SK-N-SH treated with all-trans-retinoic acid at 6 μM for 48 hours (cell line): ENCODE measurements around the gene NXPE2.
"Not testable (repeated sequence)": the region's sequence is repeated elsewhere in the genome, so short reads cannot be mapped to it uniquely, and the experiment has no call there.

ENCODE experiments used
- ATAC-seq: fragments of 200-7000 bp; cut with Tn5 transposase; 3 replicates; pipeline ENCODE4 v1.9.1; 2020; ENCODE audit warnings: mild to moderate bottlenecking, moderate library complexity
- ARNTL ChIP-seq: fragments of 450-650 bp; formaldehyde crosslinking; IDR thresholded peaks from 2 replicates; pipeline ENCODE4 v1.5.0; 2020; ENCODE audit warnings: low read depth, mild to moderate bottlenecking, moderate library complexity, borderline replicate concordance
- BACH2 ChIP-seq: fragments of 250-450 bp; sonication (Bioruptor Pico); IDR thresholded peaks from 2 replicates; pipeline ENCODE4 v1.9.0; 2021; ENCODE audit warnings: mild to moderate bottlenecking, borderline replicate concordance
- CSRNP3 ChIP-seq: fragments of 250-450 bp; sonication (Bioruptor Pico); IDR thresholded peaks from 2 replicates; pipeline ENCODE4 v1.5.1; 2021; ENCODE audit warnings: mild to moderate bottlenecking, moderate library complexity
- ESRRG ChIP-seq: fragments of 250-450 bp; sonication (Bioruptor Pico); IDR thresholded peaks from 2 replicates; pipeline ENCODE4 v1.6.1; 2021; ENCODE audit warnings: mild to moderate bottlenecking
- GLIS3 ChIP-seq: fragments of 250-450 bp; sonication (Bioruptor Pico); IDR thresholded peaks from 2 replicates; pipeline ENCODE4 v1.5.0; 2020; ENCODE audit warnings: mild to moderate bottlenecking, moderate library complexity
- ISL1 ChIP-seq: fragments of 250-450 bp; sonication (Bioruptor Pico); IDR thresholded peaks from 2 replicates; pipeline ENCODE4 v2.1.2; 2022; ENCODE audit warnings: mild to moderate bottlenecking, moderate library complexity
- OSR1 ChIP-seq: fragments of 250-450 bp; sonication (Bioruptor Pico); IDR thresholded peaks from 2 replicates; pipeline ENCODE4 v1.8.0; 2022; ENCODE audit warnings: moderate library complexity, mild to moderate bottlenecking, inconsistent platforms
- PATZ1 ChIP-seq: fragments of 250-450 bp; sonication (Bioruptor Pico); IDR thresholded peaks from 2 replicates; pipeline ENCODE4 v1.8.0; 2020; ENCODE audit warnings: mild to moderate bottlenecking, moderate library complexity, borderline replicate concordance
- PPARA ChIP-seq: fragments of 250-450 bp; sonication (Bioruptor Pico); IDR thresholded peaks from 2 replicates; pipeline ENCODE4 v1.5.0; 2020; ENCODE audit warnings: mild to moderate bottlenecking, borderline replicate concordance
- SNAI2 ChIP-seq: fragments of 250-450 bp; sonication (Bioruptor Pico); IDR thresholded peaks from 2 replicates; pipeline ENCODE4 v1.5.0; 2020; ENCODE audit warnings: mild to moderate bottlenecking, moderate library complexity
- TCF4 ChIP-seq: fragments of 250-450 bp; sonication (Bioruptor Pico); IDR thresholded peaks from 2 replicates; pipeline ENCODE4 v1.8.0; 2021; ENCODE audit warnings: mild to moderate bottlenecking, moderate library complexity, borderline replicate concordance
- TOX ChIP-seq: fragments of 250-450 bp; sonication (Bioruptor Pico); IDR thresholded peaks from 2 replicates; pipeline ENCODE4 v1.8.0; 2021; ENCODE audit warnings: mild to moderate bottlenecking, moderate library complexity, borderline replicate concordance
- TSHZ2 ChIP-seq: fragments of 250-450 bp; sonication (Bioruptor Pico); IDR thresholded peaks from 2 replicates; pipeline ENCODE4 v1.5.0; 2020; ENCODE audit warnings: mild to moderate bottlenecking, moderate library complexity
- ZC3H10 ChIP-seq: fragments of 250-450 bp; sonication (Bioruptor Pico); IDR thresholded peaks from 2 replicates; pipeline ENCODE4 v1.5.1; 2021; ENCODE audit warnings: mild to moderate bottlenecking, moderate library complexity
- ZFP3 ChIP-seq: fragments of 250-450 bp; sonication (Bioruptor Pico); IDR thresholded peaks from 2 replicates; pipeline ENCODE4 v1.5.0; 2020; ENCODE audit warnings: mild to moderate bottlenecking, moderate library complexity
- ZFP30 ChIP-seq: fragments of 450-650 bp; formaldehyde crosslinking; IDR thresholded peaks from 2 replicates; pipeline ENCODE4 v1.5.0; 2022; ENCODE audit warnings: mild to moderate bottlenecking, moderate library complexity
- ZNF565 ChIP-seq: fragments of 450-650 bp; formaldehyde crosslinking; conservative IDR thresholded peaks from 2 replicates; pipeline ENCODE4 v1.5.0; 2020; ENCODE audit warnings: low read depth, mild to moderate bottlenecking, moderate library complexity
- ZNF70 ChIP-seq: fragments of 450-650 bp; formaldehyde crosslinking; IDR thresholded peaks from 2 replicates; pipeline ENCODE4 v1.5.0; 2020; ENCODE audit warnings: mild to moderate bottlenecking, moderate library complexity
- ZNF8 ChIP-seq: fragments of 450-650 bp; formaldehyde crosslinking; IDR thresholded peaks from 2 replicates; pipeline ENCODE4 v1.5.0; 2020; ENCODE audit warnings: mild to moderate bottlenecking, moderate library complexity
- TF ChIP-seq, protein P1 (sequence below): fragments of 250-450 bp; sonication (Bioruptor Pico); IDR thresholded peaks from 2 replicates; pipeline ENCODE4 v1.8.0; 2021; ENCODE audit warnings: low read depth, mild to moderate bottlenecking, moderate library complexity, borderline replicate concordance
- TF ChIP-seq, protein P2 (sequence below): fragments of 250-450 bp; sonication (Bioruptor Pico); IDR thresholded peaks from 2 replicates; pipeline ENCODE4 v1.5.1; 2020; ENCODE audit warnings: low read depth, mild to moderate bottlenecking, moderate library complexity

The NXPE2 gene

GRCh38 chr11:114678125-114679036 lies at the start of gene NXPE2:
Gene NXPE2 (plus strand): TSS chr11:114678527. CDS start chr11:114678576, 49 bp downstream.
- TF ChIP-seq ZNF8 (CRISPR knock-in tag), result no peak
- TF ChIP-seq ESRRG (CRISPR knock-in tag), result no peak
- TF ChIP-seq ZNF70, result no peak
- TF ChIP-seq OSR1 (CRISPR knock-in tag), result no peak
- no peak for TF ChIP-seq SNAI2 (CRISPR knock-in tag)
- TF ChIP-seq, protein P1, sequence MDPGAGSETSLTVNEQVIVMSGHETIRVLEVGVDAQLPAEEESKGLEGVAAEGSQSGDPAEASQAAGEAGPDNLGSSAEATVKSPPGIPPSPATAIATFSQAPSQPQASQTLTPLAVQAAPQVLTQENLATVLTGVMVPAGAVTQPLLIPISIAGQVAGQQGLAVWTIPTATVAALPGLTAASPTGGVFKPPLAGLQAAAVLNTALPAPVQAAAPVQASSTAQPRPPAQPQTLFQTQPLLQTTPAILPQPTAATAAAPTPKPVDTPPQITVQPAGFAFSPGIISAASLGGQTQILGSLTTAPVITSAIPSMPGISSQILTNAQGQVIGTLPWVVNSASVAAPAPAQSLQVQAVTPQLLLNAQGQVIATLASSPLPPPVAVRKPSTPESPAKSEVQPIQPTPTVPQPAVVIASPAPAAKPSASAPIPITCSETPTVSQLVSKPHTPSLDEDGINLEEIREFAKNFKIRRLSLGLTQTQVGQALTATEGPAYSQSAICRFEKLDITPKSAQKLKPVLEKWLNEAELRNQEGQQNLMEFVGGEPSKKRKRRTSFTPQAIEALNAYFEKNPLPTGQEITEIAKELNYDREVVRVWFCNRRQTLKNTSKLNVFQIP, result no peak
- TF ChIP-seq ZFP3 (CRISPR knock-in tag), result no peak
- no peak for TF ChIP-seq PATZ1 (CRISPR knock-in tag)
- TF ChIP-seq BACH2, result no peak
- no peak for TF ChIP-seq TOX (CRISPR knock-in tag)
- no peak for TF ChIP-seq ARNTL (CRISPR knock-in tag)
- no peak for TF ChIP-seq PPARA
- ATAC-seq, result no peak

GRCh38 chr11:114631445-114631965 lies 46.8 kb upstream of the NXPE2 start:
- not testable (repeated sequence) for ATAC-seq

DNA sequence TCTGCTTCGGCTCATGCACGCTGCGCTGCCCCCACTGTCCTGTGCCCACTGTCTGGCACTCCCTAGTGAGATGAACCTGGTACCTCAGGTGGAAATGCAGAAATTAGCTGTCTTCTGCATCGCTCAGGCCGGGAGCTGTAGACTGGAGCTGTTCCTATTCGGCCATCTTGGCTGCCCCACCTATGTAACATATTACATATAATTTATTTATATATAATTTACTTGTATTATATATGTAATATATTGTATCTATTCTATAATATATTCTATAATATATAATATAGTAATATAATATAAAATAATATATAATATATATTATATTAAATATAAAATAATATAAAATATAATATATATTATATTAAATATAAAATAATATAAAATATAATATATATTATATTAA lies 38.9 kb upstream of the NXPE2 start:
- ATAC-seq, result not testable (repeated sequence)

GRCh38 chr11:114650661-114651060 lies 27.7 kb upstream of the NXPE2 start:
- TF ChIP-seq PPARA, result no peak
- TF ChIP-seq, protein P2, sequence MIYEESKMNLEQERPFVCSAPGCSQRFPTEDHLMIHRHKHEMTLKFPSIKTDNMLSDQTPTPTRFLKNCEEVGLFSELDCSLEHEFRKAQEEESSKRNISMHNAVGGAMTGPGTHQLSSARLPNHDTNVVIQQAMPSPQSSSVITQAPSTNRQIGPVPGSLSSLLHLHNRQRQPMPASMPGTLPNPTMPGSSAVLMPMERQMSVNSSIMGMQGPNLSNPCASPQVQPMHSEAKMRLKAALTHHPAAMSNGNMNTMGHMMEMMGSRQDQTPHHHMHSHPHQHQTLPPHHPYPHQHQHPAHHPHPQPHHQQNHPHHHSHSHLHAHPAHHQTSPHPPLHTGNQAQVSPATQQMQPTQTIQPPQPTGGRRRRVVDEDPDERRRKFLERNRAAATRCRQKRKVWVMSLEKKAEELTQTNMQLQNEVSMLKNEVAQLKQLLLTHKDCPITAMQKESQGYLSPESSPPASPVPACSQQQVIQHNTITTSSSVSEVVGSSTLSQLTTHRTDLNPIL (CRISPR knock-in tag), result no peak
- TF ChIP-seq ESRRG (CRISPR knock-in tag), result no peak
- TF ChIP-seq ZNF8 (CRISPR knock-in tag), result no peak
- no peak for TF ChIP-seq ZC3H10
- no peak for TF ChIP-seq SNAI2 (CRISPR knock-in tag)
- TF ChIP-seq CSRNP3 (CRISPR knock-in tag), result no peak
- no peak for TF ChIP-seq ZFP30
- TF ChIP-seq ARNTL (CRISPR knock-in tag), result no peak
- TF ChIP-seq ISL1, result no peak
- no peak for TF ChIP-seq TSHZ2 (CRISPR knock-in tag)
- no peak for TF ChIP-seq TCF4
- TF ChIP-seq TOX (CRISPR knock-in tag), result no peak
- no peak for TF ChIP-seq ZNF565 (CRISPR knock-in tag)
- TF ChIP-seq GLIS3 (CRISPR knock-in tag), result no peak
- TF ChIP-seq OSR1 (CRISPR knock-in tag), result no peak
- TF ChIP-seq PATZ1 (CRISPR knock-in tag), result no peak
- TF ChIP-seq ZFP3 (CRISPR knock-in tag), result no peak
- TF ChIP-seq BACH2, result no peak
- TF ChIP-seq ZNF70, result no peak
- no peak for ATAC-seq
